Mucosa of descending colon (tissue), 3 donors: ENCODE results near the gene MFAP1. TPM values are rescaled to one million over a fixed set of nuclear protein-coding genes. Genes with fewer than 3 reads are reported as not detected.

Source experiments
- ATAC-seq: fragments of 200-7000 bp; cut with Tn5 transposase; one replicate; pipeline ENCODE4 v1.9.1; 2020; ENCODE audit warnings: mild to moderate bottlenecking, moderate library complexity
- DNase-seq, 3 donors: peaks; one replicate each; pipeline ENCODE4 v3.0.0-alpha.2; 2020
- H3K36me3 ChIP-seq: fragments of 200-600 bp; one replicate; pipeline ENCODE4 v1.8.0; 2021; ENCODE audit warnings: low read depth, mild to moderate bottlenecking
- H3K4me1 ChIP-seq: fragments of 200-600 bp; one replicate; pipeline ENCODE4 v1.8.0; 2021; ENCODE audit warnings: low read depth, mild to moderate bottlenecking
- H3K4me3 ChIP-seq: fragments of 200-600 bp; one replicate; pipeline ENCODE4 v1.8.0; 2021; ENCODE audit warnings: mild to moderate bottlenecking
- H3K9me3 ChIP-seq: fragments of 200-600 bp; one replicate; pipeline ENCODE4 v1.8.0; 2021; ENCODE audit warnings: mild to moderate bottlenecking
- intact Hi-C, 2 donors: fragments of 100-400 bp; cut with DNase I in 1 of 2; cut with micrococcal nuclease in 1 of 2; formaldehyde crosslinking; loops; one replicate each; pipeline versions ENCODE4 v1.11.0 to v1.11.1; 2022; cut with DNase I, micrococcal nuclease
- long read RNA-seq, 2 donors: library from polyadenylated mRNA; unstranded; transcript quantifications; one replicate each; pipeline ENCODE4 v2.0.0, GENCODE V29; 2019 to 2021
- total RNA-seq, 3 donors: library from RNA; stranded (reverse); fragmentation: NEBNext Ultra II Directional in 2 of 3; extraction: Animal tissue kit (Norgen Biotek cat#: 25700) in 2 of 3; gene quantifications; one replicate each; pipeline versions ENCODE4 v1.2.1 to v1.2.4, GENCODE V29; 2021 to 2023
- TF ChIP-seq, protein P1 (sequence below): fragments of 200-600 bp; IDR thresholded peaks from one replicate; pipeline ENCODE4 v1.8.0; 2022; ENCODE audit warnings: antibody characterized with exemption, mild to moderate bottlenecking
- donor health status: DM: no; HTN: no; CAD: no; lungs with moderate emphysema.
- donor health status: DM: no; HTN: no; CAD: no.
- donor health status: DM: no; HTN: yes; CAD: no.

The MFAP1 gene, protein sequence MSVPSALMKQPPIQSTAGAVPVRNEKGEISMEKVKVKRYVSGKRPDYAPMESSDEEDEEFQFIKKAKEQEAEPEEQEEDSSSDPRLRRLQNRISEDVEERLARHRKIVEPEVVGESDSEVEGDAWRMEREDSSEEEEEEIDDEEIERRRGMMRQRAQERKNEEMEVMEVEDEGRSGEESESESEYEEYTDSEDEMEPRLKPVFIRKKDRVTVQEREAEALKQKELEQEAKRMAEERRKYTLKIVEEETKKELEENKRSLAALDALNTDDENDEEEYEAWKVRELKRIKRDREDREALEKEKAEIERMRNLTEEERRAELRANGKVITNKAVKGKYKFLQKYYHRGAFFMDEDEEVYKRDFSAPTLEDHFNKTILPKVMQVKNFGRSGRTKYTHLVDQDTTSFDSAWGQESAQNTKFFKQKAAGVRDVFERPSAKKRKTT
- total RNA-seq: 10 to 100 TPM; 19.9 to 22.6 (median 20.9) TPM
- long read RNA-seq, donor 1, transcript MFAP1-201 (9 exons, 2,155 nt): major isoform, 31 of 33 reads
- long read RNA-seq, donor 1, partial matches to known transcripts: 2 of 33 reads
- long read RNA-seq, donor 1, other reads (novel, unspliced or antisense): 0 of 33 reads
- long read RNA-seq, donor 2, transcript MFAP1-201 (9 exons, 2,155 nt): major isoform, 12 of 25 reads
- long read RNA-seq, donor 2, partial matches to known transcripts: 11 of 25 reads
- long read RNA-seq, donor 2, other reads (novel, unspliced or antisense): 2 of 25 reads

DNA sequence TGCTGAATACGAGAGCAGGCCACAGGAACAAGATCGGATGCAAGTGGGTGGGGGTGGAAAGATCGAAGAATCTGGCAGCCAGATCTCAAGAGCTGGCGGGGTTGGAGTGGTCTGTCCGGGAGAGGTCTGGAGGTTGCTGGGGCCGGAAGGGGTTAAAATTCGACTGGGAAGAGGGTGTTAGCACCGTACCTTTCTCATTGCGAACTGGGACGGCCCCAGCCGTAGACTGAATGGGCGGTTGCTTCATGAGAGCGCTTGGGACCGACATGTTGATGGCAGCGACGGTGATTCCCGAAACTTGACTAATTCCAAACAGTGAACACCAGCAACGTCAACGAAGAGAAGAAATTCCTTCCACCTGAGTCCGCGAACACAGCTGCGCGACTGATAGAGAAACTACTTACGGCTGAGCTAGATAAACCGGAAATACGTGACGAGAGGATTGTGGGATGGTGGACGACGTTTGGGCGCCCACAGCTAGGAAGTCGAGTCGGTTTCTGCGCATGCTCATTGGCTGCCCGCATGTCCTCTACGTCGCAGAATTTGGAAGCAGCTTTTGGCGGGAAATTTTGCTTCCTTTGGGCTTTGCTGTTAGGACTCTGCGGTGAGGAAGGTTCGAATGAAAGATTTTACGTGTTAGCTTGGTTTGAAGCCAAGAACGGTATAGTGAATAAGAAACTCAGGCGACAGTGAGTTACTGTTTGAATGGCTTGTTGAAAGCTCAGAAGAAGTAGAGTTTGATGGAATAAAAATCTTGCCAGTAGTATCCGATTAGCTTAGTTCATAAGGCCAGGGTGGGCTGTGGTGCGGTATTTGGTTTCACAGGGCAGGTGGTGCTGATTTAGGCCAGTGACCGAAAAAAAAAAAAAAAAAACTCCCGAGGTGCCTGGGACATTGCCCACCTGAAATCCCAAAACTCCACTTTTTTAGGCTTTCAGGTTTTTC lies at the start of gene MFAP1:
Gene MFAP1 (minus strand): TSS at position 389 of the 945 bp plus-strand sequence. CDS start 121 bp downstream, at position 268.
- Histone ChIP-seq H3K4me1 (peaks cover 32% of the 10 kb centered on the region), H3K36me3 (no peaks in the 10 kb centered on the region), H3K9me3 (no peaks in the 10 kb centered on the region), H3K4me3 (peak within 1 kb of the TSS; percentile 87)
- peak; percentile 89 to 97 (median 96) for DNase-seq
- intact Hi-C loops: no loop called here
- peak; percentile 94 for ATAC-seq
- TF ChIP-seq, protein P1, sequence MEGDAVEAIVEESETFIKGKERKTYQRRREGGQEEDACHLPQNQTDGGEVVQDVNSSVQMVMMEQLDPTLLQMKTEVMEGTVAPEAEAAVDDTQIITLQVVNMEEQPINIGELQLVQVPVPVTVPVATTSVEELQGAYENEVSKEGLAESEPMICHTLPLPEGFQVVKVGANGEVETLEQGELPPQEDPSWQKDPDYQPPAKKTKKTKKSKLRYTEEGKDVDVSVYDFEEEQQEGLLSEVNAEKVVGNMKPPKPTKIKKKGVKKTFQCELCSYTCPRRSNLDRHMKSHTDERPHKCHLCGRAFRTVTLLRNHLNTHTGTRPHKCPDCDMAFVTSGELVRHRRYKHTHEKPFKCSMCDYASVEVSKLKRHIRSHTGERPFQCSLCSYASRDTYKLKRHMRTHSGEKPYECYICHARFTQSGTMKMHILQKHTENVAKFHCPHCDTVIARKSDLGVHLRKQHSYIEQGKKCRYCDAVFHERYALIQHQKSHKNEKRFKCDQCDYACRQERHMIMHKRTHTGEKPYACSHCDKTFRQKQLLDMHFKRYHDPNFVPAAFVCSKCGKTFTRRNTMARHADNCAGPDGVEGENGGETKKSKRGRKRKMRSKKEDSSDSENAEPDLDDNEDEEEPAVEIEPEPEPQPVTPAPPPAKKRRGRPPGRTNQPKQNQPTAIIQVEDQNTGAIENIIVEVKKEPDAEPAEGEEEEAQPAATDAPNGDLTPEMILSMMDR: no peak

DNA sequence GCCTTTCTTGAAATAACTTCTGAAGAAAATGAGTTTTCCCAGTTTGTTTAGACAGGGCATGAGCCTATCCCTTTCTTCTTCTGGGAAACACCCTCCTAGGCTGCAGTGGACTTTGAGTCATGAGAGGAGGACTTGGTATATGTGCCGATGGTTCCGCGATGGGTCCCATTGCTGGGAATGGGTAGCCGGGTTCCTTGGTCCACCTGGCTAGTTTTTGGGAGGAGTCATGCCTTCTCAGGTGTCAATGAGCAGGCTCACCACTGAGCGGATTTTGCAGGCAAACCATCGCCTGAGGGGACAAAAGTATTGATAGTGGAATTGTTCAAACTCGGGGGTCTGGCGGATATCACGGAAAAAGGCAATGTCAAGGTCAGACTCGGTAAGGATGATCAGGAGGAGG lies 49.2 kb upstream of the MFAP1 start:
- TF ChIP-seq, protein P1: no peak
- ATAC-seq (no peak), DNase-seq (no peak)
- intact Hi-C loops: no loop called here
- H3K4me1 ChIP-seq: no peaks in the 10 kb centered on the region
- no peaks in the 10 kb centered on the region for H3K9me3 ChIP-seq
- no peaks in the 10 kb centered on the region for H3K36me3 ChIP-seq
- no peak overlapping the region for H3K4me3 ChIP-seq

DNA sequence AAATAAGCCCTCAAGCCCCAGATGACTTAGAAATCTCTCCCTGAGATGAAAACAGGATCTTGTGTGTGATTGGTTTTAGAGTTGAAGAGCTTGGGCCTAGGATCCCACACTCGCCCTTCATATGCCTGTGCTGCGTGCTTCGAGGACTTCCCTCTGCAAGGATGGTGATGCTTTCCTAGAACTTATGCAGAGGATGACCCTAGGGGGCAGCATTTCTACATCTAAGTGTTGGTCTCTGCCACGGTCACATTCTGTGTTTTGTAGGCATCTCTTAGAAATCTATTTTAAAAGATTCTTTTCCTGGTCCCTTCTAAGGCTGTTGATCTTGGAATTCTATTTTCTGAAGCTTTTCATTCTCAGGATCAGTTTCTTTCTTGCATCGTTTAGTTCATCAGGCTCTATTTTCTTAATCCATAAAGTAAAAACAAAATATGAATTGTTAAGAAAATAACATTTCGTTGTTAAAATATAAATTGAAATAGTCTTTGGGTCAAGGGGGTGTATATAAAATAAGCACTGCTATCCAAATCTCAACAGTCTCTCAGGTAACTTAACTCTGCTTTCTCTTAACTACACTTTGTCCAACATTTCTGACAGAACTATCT lies 48.0 kb upstream of the MFAP1 start:
- DNase-seq (peak in 1 of 3 donors; percentile 62), ATAC-seq (peak; percentile 65)
- H3K36me3 ChIP-seq: no peaks in the 10 kb centered on the region
- intact Hi-C loops: no loop called here
- no peak overlapping the region for H3K4me3 ChIP-seq
- no peaks in the 10 kb centered on the region for H3K4me1 ChIP-seq
- H3K9me3 ChIP-seq: no peaks in the 10 kb centered on the region
- TF ChIP-seq, protein P1: no peak

DNA sequence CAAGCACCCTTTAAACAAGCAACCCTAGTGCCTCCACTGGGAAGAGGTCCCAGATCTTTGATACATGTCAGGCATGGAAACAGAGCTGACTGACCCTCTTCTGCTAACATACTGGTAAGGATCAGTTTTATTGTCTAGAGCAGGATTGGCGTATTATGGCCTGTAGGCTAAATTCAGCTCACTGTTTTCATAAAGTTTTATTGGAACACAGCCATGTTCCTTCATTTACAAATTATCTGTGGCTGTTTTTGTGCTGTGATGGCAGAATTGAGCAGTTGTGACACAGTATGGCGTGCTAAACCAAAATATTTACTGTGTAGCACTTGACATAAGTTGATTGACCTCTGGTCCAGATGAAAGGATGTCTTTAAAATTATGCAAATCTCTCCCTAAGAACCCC lies 47.3 kb upstream of the MFAP1 start:
- TF ChIP-seq, protein P1: no peak
- H3K9me3 ChIP-seq: no peaks in the 10 kb centered on the region
- ATAC-seq (no peak), DNase-seq (no peak)
- H3K4me3 ChIP-seq: no peak overlapping the region
- H3K36me3 ChIP-seq: no peaks in the 10 kb centered on the region
- H3K4me1 ChIP-seq: no peaks in the 10 kb centered on the region
- intact Hi-C loops: no loop called here

DNA sequence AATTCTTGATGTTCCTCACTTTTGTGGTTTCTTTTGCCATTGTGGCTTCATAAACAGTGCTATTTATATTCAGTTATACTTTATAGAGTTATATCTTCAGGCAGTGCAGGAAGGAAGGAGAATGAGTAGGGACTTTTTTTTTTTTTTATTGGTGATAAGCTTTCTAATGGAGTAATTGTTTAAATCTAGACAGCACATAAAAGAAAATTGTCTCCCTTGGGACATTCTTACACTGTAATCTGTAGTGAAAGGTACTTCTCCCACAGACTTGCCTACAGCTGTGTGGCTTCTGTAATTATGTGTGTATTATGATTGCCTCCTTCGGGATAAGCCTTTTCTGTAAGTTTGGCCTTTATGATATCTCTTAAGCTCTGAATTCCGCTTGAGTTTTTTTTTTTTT lies 43.9 kb upstream of the MFAP1 start:
- Histone ChIP-seq H3K4me1 (no peaks in the 10 kb centered on the region), H3K36me3 (no peaks in the 10 kb centered on the region), H3K9me3 (no peaks in the 10 kb centered on the region), H3K4me3 (no peak overlapping the region)
- ATAC-seq (no peak), DNase-seq (no peak)
- intact Hi-C loops: no loop called here
- TF ChIP-seq, protein P1: no peak
